ENCODE data around the gene SPINK1.
A peak's percentile ranks its signal among the peaks of the same experiment; 100 is the strongest.

The SPINK1 gene

GRCh38 chr5:147789820-147790219 is 41.7 kb downstream of the SPINK1 start:
- H3K27me3 Mint-ChIP-seq (ENCODE audit: low read depth, poor library complexity): peaks cover 4% of the 10 kb centered on the region
- no peak for TF ChIP-seq CTCF (IDR thresholded peaks at IDR 0.05)
- DNase-seq: no peak
- H3K36me3 Mint-ChIP-seq (ENCODE audit: low read depth): no peaks in the 10 kb centered on the region
- no peaks in the 10 kb centered on the region for H3K9me3 Mint-ChIP-seq
- H3K4me1 Mint-ChIP-seq: no peaks in the 10 kb centered on the region
- no peak overlapping the region for H3K4me3 Mint-ChIP-seq
- H3K27ac Mint-ChIP-seq: no peak overlapping the region

GRCh38 chr5:147788023-147788422 is 43.4 kb downstream of the SPINK1 start:
- Mint-ChIP-seq H3K4me3 (no peak overlapping the region), H3K4me1 (no peaks in the 10 kb centered on the region), H3K27me3 (ENCODE audit: low read depth, poor library complexity) (peaks cover 4% of the 10 kb centered on the region), H3K36me3 (ENCODE audit: low read depth) (no peaks in the 10 kb centered on the region), H3K27ac (no peak overlapping the region), H3K9me3 (no peaks in the 10 kb centered on the region)
- no peak for DNase-seq
- TF ChIP-seq CTCF (IDR thresholded peaks at IDR 0.05): no peak

- no peak overlapping the region for H3K4me3 Mint-ChIP-seq
- no peak overlapping the region for H3K27ac Mint-ChIP-seq
- no peaks in the 10 kb centered on the region for H3K36me3 Mint-ChIP-seq (ENCODE audit: low read depth)
- no peak for DNase-seq
- H3K27me3 Mint-ChIP-seq (ENCODE audit: low read depth, poor library complexity): peaks cover 4% of the 10 kb centered on the region
- TF ChIP-seq CTCF (IDR thresholded peaks at IDR 0.05): no peak
- no peaks in the 10 kb centered on the region for H3K9me3 Mint-ChIP-seq
- H3K4me1 Mint-ChIP-seq: peaks cover 17% of the 10 kb centered on the region
Measured at GRCh38 chr5:147786142-147786541, 45.3 kb downstream of the SPINK1 start.

- TF ChIP-seq CTCF (IDR thresholded peaks at IDR 0.05): no peak
- Mint-ChIP-seq H3K36me3 (ENCODE audit: low read depth) (no peaks in the 10 kb centered on the region), H3K4me1 (peaks cover 35% of the 10 kb centered on the region), H3K9me3 (no peaks in the 10 kb centered on the region), H3K27ac (peak overlapping the region; percentile 8), H3K4me3 (no peak overlapping the region), H3K27me3 (ENCODE audit: low read depth, poor library complexity) (peaks cover 4% of the 10 kb centered on the region)
- no peak for DNase-seq
Measured at GRCh38 chr5:147784146-147784987, 47.1 kb downstream of the SPINK1 start.

GRCh38 chr5:147782110-147783028 is 49.1 kb downstream of the SPINK1 start, which contains the start of gene JAKMIP2:
JAKMIP2 (minus strand) TSS chr5:147782728; CDS start chr5:147671806, 110,922 bp downstream.
- peak; percentile 95 for DNase-seq
- H3K4me3 Mint-ChIP-seq: peak within 1 kb of the TSS; percentile 89
- H3K27ac Mint-ChIP-seq: peak within 1 kb of the TSS; percentile 97
- no peak for TF ChIP-seq CTCF (IDR thresholded peaks at IDR 0.05)
- peaks cover 39% of the 10 kb centered on the region for H3K4me1 Mint-ChIP-seq
- no peaks in the 10 kb centered on the region for H3K27me3 Mint-ChIP-seq (ENCODE audit: low read depth, poor library complexity)
- H3K36me3 Mint-ChIP-seq (ENCODE audit: low read depth): no peaks in the 10 kb centered on the region
- H3K9me3 Mint-ChIP-seq: no peaks in the 10 kb centered on the region
